T-cell (primary cell): Measurements from ENCODE around the gene POLR3B. TPM values are rescaled to one million over a fixed set of nuclear protein-coding genes. Genes with fewer than 3 reads are reported as not detected.

Experiments
- ATAC-seq, 4 experiments: fragments of 200-7000 bp in 3 of 4; fragments of 150-1000 bp in 1 of 4; cut with Tn5 transposase; replicated peaks in 1 of 4; 1 replicate in 3 of 4; 2 replicates in 1 of 4; pipeline ENCODE4 v1.10.0; 2021; ENCODE audit warnings: moderate library complexity in 3 of 4, mild to moderate bottlenecking in 2 of 4, moderate number of reproducible peaks in 1 of 4
- CTCF ChIA-PET, 2 donors: fragments of 300-600 bp; sonication (Branson Sonifier 250); formaldehyde crosslinking; loops; one replicate each; lab custom pipeline; 2022; ENCODE audit warnings: antibody characterized with exemption in 2 of 2; lab: Charles Lee
- POLR2A ChIA-PET, 2 donors: fragments of 300-600 bp; sonication (Branson Sonifier 250); formaldehyde crosslinking; loops; one replicate each; lab custom pipeline; 2022; ENCODE audit warnings: antibody characterized with exemption in 2 of 2; lab: Charles Lee
- DNase-seq, 35 experiments: peaks; one replicate each; pipeline versions ENCODE4 v3.0.0 to v3.0.0-alpha.2; 2013 to 2023
- H3K27ac ChIP-seq: one replicate; pipeline ENCODE4 v1.5.1; 2013; ENCODE audit warnings: low read length
- H3K27me3 ChIP-seq, 2 experiments: replicated peaks in 1 of 2; 1 replicate in 1 of 2; 2 replicates in 1 of 2; pipeline versions ENCODE4 v1.6.1 to v1.7.0; 2013; ENCODE audit warnings: low read length in 1 of 2, mixed read lengths in 1 of 2; ENCODE audit not compliant: control insufficient read depth in 2 of 2, insufficient read depth in 2 of 2; ENCODE audit errors: extremely low read depth in 1 of 2
- H3K36me3 ChIP-seq, 2 donors: 1 replicate in 1 of 2; 2 replicates in 1 of 2; pipeline versions ENCODE4 v1.6.1 to v1.7.0; 2013; ENCODE audit warnings: low read length in 1 of 2; ENCODE audit not compliant: control insufficient read depth in 2 of 2, insufficient read depth in 1 of 2; ENCODE audit errors: extremely low read depth in 1 of 2
- H3K4me1 ChIP-seq, 2 experiments: 1 replicate in 1 of 2; 2 replicates in 1 of 2; pipeline versions ENCODE4 v1.6.1 to v1.7.0; 2013; ENCODE audit warnings: low read length in 2 of 2, mixed read lengths in 1 of 2; ENCODE audit not compliant: insufficient read depth in 2 of 2, control insufficient read depth in 1 of 2; ENCODE audit errors: extremely low read depth in 1 of 2
- H3K4me3 ChIP-seq, 2 donors: 1 replicate in 1 of 2; 2 replicates in 1 of 2; pipeline versions ENCODE4 v1.5.1 to v1.7.0; 2013; ENCODE audit warnings: mild to moderate bottlenecking in 2 of 2, low read length in 1 of 2, moderate library complexity in 1 of 2; ENCODE audit not compliant: control insufficient read depth in 1 of 2; ENCODE audit errors: extremely low read depth in 1 of 2
- H3K9me3 ChIP-seq: 2 replicates; pipeline ENCODE4 v1.7.0; 2013
- H3K27ac Mint-ChIP-seq, 2 donors: one replicate each; pipeline ENCODE4 v1.8.0; 2020 to 2021; ENCODE audit warnings: mild to moderate bottlenecking in 2 of 2, mixed read lengths in 2 of 2
- H3K27me3 Mint-ChIP-seq, 2 donors: one replicate each; pipeline ENCODE4 v1.8.0; 2021 to 2022; ENCODE audit warnings: mixed read lengths in 2 of 2
- H3K36me3 Mint-ChIP-seq: one replicate; pipeline ENCODE4 v1.8.0; 2021; ENCODE audit warnings: mixed read lengths
- H3K4me1 Mint-ChIP-seq, 3 donors: one replicate each; pipeline ENCODE4 v1.8.0; 2020 to 2022; ENCODE audit warnings: mixed read lengths in 3 of 3, mild to moderate bottlenecking in 1 of 3
- H3K4me3 Mint-ChIP-seq, 3 donors: one replicate each; pipeline ENCODE4 v1.8.0; 2020 to 2022; ENCODE audit warnings: mild to moderate bottlenecking in 3 of 3, mixed read lengths in 3 of 3, moderate library complexity in 3 of 3
- H3K9me3 Mint-ChIP-seq, 3 donors: one replicate each; pipeline ENCODE4 v1.8.0; 2020 to 2022; ENCODE audit warnings: mixed read lengths in 3 of 3
- WGBS: methylation state at CpG from one replicate; pipeline ENCODE4 v1.1.5; 2013; ENCODE audit warnings: missing lambda C conversion rate; ENCODE audit not compliant: insufficient coverage; 5-methylcytosine and 5-hydroxymethylcytosine counted together
- total RNA-seq, 35 experiments: library from RNA in 6 of 35; stranded (reverse) in 6 of 35; fragments of 120-200 nt in 1 of 35; gene quantifications; one replicate each; pipeline versions ENCODE4 v1.2.1 to v1.2.4 and lab custom pipeline; 2013 to 2026

The POLR3B gene
- total RNA-seq, 5 donors from 2014 or later (not counting 1 experiment from before 2014, with no cell fraction given), result 6.3 to 8.4 (median 7.0) TPM

DNA sequence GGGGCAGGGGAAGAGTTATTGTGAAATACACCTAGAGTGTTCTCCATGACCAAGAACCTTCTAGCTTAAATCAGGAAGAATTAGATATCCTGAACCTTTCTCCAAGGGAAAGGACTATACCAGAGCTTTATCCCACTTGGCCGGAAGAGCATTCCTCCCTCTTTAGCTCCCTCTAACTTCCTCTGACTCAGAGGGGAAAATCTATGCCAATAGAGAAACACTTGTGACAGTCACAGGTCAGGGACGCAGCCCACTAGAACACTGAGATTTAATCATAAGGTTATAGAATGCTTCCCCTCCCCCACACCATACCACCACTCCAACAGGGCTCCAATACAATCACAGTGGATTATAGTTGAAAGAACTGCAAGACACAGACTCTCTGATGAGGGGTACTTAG, 169.8 kb downstream of the POLR3B start:
- Histone ChIP-seq H3K27me3 (no peaks in the 10 kb centered on the region), H3K4me1 (no peaks in the 10 kb centered on the region), H3K36me3 (no peaks in the 10 kb centered on the region), H3K4me3 (no peak overlapping the region), H3K9me3 (no peaks in the 10 kb centered on the region), H3K27ac (no peak overlapping the region)
- Mint-ChIP-seq H3K27me3 (peaks cover 7 to 8% of the 10 kb centered on the region in 2 donors), H3K9me3 (peaks cover 0 to 4% (median 4%) of the 10 kb centered on the region in 3 donors), H3K4me3 (no peak overlapping the region), H3K4me1 (no peaks in the 10 kb centered on the region), H3K36me3 (no peaks in the 10 kb centered on the region), H3K27ac (no peak overlapping the region)
- ChIA-PET CTCF (interaction anchor here in 1 of 2 donors (0.6 kb wide), 1 partner anchor 68 kb away, joined by 4 read pairs; no protein-coding TSS in a partner anchor), POLR2A (no interaction called here)
- WGBS, result no CpG with 5 or more reads among the region's 2 CpGs
- ATAC-seq, result no peak
- DNase-seq, result no peak

DNA sequence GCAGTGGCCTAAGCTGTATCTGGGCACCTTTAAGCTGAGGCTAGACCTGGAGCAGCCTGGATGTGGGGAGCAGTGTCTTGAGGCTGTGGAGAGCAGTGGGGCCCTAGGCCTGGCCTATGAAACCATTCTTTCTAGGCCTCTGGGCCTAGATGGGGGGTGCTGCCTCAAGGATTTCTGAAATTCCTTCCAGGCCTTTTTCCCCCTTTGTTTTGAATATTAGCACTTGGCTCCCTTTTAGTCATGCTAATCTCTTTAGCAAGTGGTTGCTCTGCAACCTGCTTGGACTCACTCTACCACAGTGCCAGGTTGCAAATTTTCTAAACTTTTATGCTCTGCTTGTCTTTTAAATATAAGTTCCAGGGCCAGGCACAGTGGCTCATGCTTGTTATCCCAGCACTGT, 183.7 kb downstream of the POLR3B start:
- Histone ChIP-seq H3K4me1 (no peaks in the 10 kb centered on the region), H3K27me3 (peaks cover 0 to 2% of the 10 kb centered on the region in 2 experiments), H3K4me3 (no peak overlapping the region), H3K36me3 (no peaks in the 10 kb centered on the region), H3K27ac (no peak overlapping the region), H3K9me3 (no peaks in the 10 kb centered on the region)
- H3K4me3 Mint-ChIP-seq, result no peak overlapping the region
- ATAC-seq, result no peak
- H3K27me3 Mint-ChIP-seq, result peaks cover 1% of the 10 kb centered on the region in 2 donors
- H3K27ac Mint-ChIP-seq, result no peak overlapping the region
- POLR2A ChIA-PET, result no interaction called here
- H3K9me3 Mint-ChIP-seq, result peaks cover 9 to 13% (median 10%) of the 10 kb centered on the region in 3 donors
- H3K36me3 Mint-ChIP-seq, result no peaks in the 10 kb centered on the region
- CTCF ChIA-PET, result no interaction called here
- no peaks in the 10 kb centered on the region for H3K4me1 Mint-ChIP-seq
- no peak for DNase-seq

DNA sequence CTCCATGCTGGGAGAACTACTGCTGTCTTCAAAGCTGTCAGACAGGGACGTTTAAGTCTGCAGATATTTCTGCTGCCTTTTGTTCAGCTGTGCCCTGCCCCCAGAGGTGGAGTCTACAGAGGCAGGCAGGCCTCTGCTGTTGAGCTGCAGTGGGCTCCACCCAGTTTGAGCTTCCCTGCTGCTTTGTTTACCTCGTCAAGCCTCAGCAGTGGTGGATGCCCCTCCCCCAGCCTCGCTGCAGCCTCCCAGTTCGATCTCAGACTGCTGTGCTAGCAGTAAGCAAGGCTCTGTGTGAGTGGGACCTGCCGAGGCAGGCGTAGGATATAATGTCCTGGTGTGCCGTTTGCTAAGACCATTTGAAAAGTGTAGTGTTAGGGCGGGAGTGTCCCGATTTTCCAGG, 193.9 kb downstream of the POLR3B start:
- no peak overlapping the region for H3K27ac Mint-ChIP-seq
- Histone ChIP-seq H3K9me3 (no peaks in the 10 kb centered on the region), H3K27me3 (peaks cover 0 to 8% of the 10 kb centered on the region in 2 experiments), H3K4me3 (no peak overlapping the region), H3K27ac (no peak overlapping the region), H3K36me3 (no peaks in the 10 kb centered on the region), H3K4me1 (no peaks in the 10 kb centered on the region)
- no peak for DNase-seq
- CTCF ChIA-PET, result no interaction called here
- WGBS, result 80% methylated on average over 6 of the region's 9 CpGs
- ATAC-seq, result no peak
- H3K9me3 Mint-ChIP-seq, result peaks cover 14 to 17% (median 16%) of the 10 kb centered on the region in 3 donors
- H3K4me1 Mint-ChIP-seq, result no peaks in the 10 kb centered on the region
- H3K36me3 Mint-ChIP-seq, result peaks cover 4% of the 10 kb centered on the region
- H3K27me3 Mint-ChIP-seq, result peaks cover 34 to 39% of the 10 kb centered on the region in 2 donors
- POLR2A ChIA-PET, result no interaction called here
- H3K4me3 Mint-ChIP-seq, result no peak overlapping the region

GRCh38 chr12:106552228-106552627, 194.7 kb downstream of the POLR3B start:
- H3K27me3 Mint-ChIP-seq, result peaks cover 37 to 42% of the 10 kb centered on the region in 2 donors
- POLR2A ChIA-PET, result no interaction called here
- no peak overlapping the region for H3K27ac Mint-ChIP-seq
- DNase-seq, result no peak
- H3K4me1 Mint-ChIP-seq, result no peaks in the 10 kb centered on the region
- Histone ChIP-seq H3K27me3 (peaks cover 0 to 8% of the 10 kb centered on the region in 2 experiments), H3K9me3 (no peaks in the 10 kb centered on the region), H3K4me1 (no peaks in the 10 kb centered on the region), H3K36me3 (no peaks in the 10 kb centered on the region), H3K27ac (no peak overlapping the region), H3K4me3 (no peak overlapping the region)
- H3K9me3 Mint-ChIP-seq, result peaks cover 14 to 17% (median 16%) of the 10 kb centered on the region in 3 donors
- H3K36me3 Mint-ChIP-seq, result peaks cover 4% of the 10 kb centered on the region
- whole genome bisulfite sequencing, result no CpG with 5 or more reads among the region's 1 CpG
- no peak overlapping the region for H3K4me3 Mint-ChIP-seq
- ATAC-seq, result no peak
- CTCF ChIA-PET, result no interaction called here

Other genes starting within 250 kb of the POLR3B start
- under 1 TPM; 0.25 to 0.50 (median 0.30) TPM for gene NUAK1, start 218.8 kb upstream of the POLR3B start, total RNA-seq
- 10 to 100 TPM in 4 of 5 donors, 1 to 10 TPM in 1; 9.0 to 13.8 (median 11.7) TPM for gene CKAP4, start 109.7 kb upstream of the POLR3B start, total RNA-seq
- 100 to 1,000 TPM; 139 to 213 (median 157) TPM for gene TCP11L2, start 55.0 kb upstream of the POLR3B start, total RNA-seq
- not detected for gene RFX4, start 225.3 kb downstream of the POLR3B start, total RNA-seq